Left ventricle myocardium inferior (tissue), 1 donor: ENCODE measurements around the gene YPEL2. TPM values are rescaled to one million over a fixed set of nuclear protein-coding genes. Genes with fewer than 3 reads are reported as not detected.
A peak's percentile ranks its signal among the peaks of the same experiment; 100 is the strongest.

Experiments
- DNase-seq: peaks from one replicate; pipeline ENCODE4 v3.0.0-alpha.2; 2020
- H3K27ac ChIP-seq: fragments of 200-600 bp; replicated peaks from 2 replicates; pipeline ENCODE4 v1.8.0; 2021
- H3K27me3 ChIP-seq: fragments of 200-600 bp; 2 replicates; pipeline ENCODE4 v1.8.0; 2021; ENCODE audit warnings: low read depth
- H3K36me3 ChIP-seq: fragments of 200-600 bp; 2 replicates; pipeline ENCODE4 v1.8.0; 2021
- H3K4me1 ChIP-seq: fragments of 200-600 bp; 2 replicates; pipeline ENCODE4 v1.8.0; 2021
- H3K4me3 ChIP-seq: fragments of 200-600 bp; 2 replicates; pipeline ENCODE4 v1.8.0; 2021; ENCODE audit warnings: mild to moderate bottlenecking, moderate library complexity
- H3K9me3 ChIP-seq: fragments of 200-600 bp; replicated peaks from 2 replicates; pipeline ENCODE4 v1.8.0; 2021
- intact Hi-C: fragments of 100-400 bp; cut with micrococcal nuclease; formaldehyde crosslinking; loops from one replicate; pipeline ENCODE4 v1.11.0; 2022
- total RNA-seq: library from RNA; stranded (reverse); fragmentation: NEBNext Ultra II Directional; extraction: Animal tissue kit (Norgen Biotek cat#: 25700); gene quantifications from one replicate; pipeline ENCODE4 v1.2.1, GENCODE V29; 2021
- TF ChIP-seq, protein P1 (sequence below): fragments of 200-600 bp; IDR thresholded peaks from 2 replicates; pipeline ENCODE4 v1.8.0; 2021; ENCODE audit warnings: antibody characterized with exemption, mild to moderate bottlenecking, borderline replicate concordance
- donor health status: DM: no; HTN: yes; CAD: no; lungs with severe emphysema.

YPEL2 gene
- total RNA-seq, 1 donor from 2014 or later: 36.3 TPM

DNA sequence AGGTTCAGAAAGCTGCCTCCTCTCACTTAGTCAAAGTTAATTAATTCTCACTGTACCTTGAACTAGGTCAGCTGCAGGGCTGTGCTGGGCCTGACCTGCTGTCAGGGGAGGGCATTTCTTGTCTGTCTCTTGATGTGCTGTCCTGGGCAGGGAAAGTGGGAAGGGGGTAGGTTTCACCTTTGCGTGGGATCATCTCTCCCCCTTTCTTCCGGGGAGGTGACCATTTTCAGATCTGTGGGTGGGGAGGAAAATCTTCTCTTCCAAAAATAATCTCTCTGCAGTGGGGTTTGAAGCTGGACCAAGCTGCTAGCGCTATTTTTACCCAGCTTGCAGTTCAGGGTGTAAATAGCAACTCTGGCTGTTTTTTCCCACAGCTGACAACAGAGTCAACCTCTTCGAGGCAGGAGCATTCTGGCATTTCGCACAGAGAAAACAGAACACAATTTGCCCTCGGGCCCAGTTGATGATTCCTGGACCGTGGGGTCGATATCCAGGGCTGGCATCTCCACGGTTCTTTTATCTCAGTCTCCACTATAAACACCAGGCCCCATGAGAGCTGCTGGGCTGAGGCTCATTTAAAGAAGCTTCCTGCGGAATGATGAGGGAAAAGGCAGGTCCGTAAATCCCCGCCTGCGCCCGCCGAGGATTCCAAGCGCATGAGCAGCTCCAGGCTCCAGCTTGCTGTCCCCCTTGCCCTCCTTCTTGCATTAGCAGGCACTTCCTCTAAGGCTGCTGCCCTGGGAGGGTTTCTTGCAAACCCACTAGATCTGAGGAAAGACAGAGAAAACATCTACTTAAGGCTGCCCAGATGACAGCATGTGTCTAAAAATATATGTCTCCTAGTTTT lies 93.9 kb downstream of the YPEL2 start:
- Histone ChIP-seq H3K9me3 (no peaks in the 10 kb centered on the region), H3K27me3 (no peaks in the 10 kb centered on the region), H3K4me3 (peak overlapping the region; percentile 53), H3K27ac (peak overlapping the region; percentile 95), H3K4me1 (peaks cover 86% of the 10 kb centered on the region), H3K36me3 (no peaks in the 10 kb centered on the region)
- TF ChIP-seq, protein P1, sequence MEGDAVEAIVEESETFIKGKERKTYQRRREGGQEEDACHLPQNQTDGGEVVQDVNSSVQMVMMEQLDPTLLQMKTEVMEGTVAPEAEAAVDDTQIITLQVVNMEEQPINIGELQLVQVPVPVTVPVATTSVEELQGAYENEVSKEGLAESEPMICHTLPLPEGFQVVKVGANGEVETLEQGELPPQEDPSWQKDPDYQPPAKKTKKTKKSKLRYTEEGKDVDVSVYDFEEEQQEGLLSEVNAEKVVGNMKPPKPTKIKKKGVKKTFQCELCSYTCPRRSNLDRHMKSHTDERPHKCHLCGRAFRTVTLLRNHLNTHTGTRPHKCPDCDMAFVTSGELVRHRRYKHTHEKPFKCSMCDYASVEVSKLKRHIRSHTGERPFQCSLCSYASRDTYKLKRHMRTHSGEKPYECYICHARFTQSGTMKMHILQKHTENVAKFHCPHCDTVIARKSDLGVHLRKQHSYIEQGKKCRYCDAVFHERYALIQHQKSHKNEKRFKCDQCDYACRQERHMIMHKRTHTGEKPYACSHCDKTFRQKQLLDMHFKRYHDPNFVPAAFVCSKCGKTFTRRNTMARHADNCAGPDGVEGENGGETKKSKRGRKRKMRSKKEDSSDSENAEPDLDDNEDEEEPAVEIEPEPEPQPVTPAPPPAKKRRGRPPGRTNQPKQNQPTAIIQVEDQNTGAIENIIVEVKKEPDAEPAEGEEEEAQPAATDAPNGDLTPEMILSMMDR: no peak
- intact Hi-C loops: no loop called here
- DNase-seq: peak; percentile 41

DNA sequence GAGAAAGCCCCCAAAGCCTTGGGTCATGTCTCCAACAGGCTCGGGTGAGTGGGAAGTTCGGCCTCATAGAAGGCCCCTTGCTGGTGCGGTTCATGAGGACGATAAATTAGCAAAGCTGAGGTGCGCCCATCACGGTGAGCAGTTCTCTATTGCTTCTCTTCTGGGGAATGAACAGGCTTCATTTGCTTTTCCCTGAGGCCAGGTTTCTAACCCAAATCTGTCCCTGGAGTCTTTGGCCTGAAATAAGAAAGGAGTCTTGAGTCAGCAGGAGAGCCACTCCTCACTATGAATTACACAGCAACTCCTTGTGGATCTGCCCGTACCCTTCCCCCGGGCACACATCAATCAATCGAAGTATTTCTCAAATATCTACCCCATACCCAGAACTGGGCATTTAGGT lies 94.6 kb downstream of the YPEL2 start:
- Histone ChIP-seq H3K36me3 (no peaks in the 10 kb centered on the region), H3K4me1 (peaks cover 79% of the 10 kb centered on the region), H3K9me3 (no peaks in the 10 kb centered on the region), H3K27ac (peak overlapping the region; percentile 95), H3K27me3 (no peaks in the 10 kb centered on the region), H3K4me3 (peak overlapping the region; percentile 53)
- TF ChIP-seq, protein P1: no peak
- no peak for DNase-seq
- intact Hi-C loops: no loop called here

- peak overlapping the region; percentile 95 for H3K27ac ChIP-seq
- no peaks in the 10 kb centered on the region for H3K36me3 ChIP-seq
- peaks cover under 1% of the 10 kb centered on the region for H3K9me3 ChIP-seq
- TF ChIP-seq, protein P1: no peak
- intact Hi-C loops: no loop called here
- no peak overlapping the region for H3K4me3 ChIP-seq
- peaks cover 68% of the 10 kb centered on the region for H3K4me1 ChIP-seq
- H3K27me3 ChIP-seq: no peaks in the 10 kb centered on the region
- DNase-seq: no peak
Measured at GRCh38 chr17:59427425-59427921, 96.0 kb downstream of the YPEL2 start.

DNA sequence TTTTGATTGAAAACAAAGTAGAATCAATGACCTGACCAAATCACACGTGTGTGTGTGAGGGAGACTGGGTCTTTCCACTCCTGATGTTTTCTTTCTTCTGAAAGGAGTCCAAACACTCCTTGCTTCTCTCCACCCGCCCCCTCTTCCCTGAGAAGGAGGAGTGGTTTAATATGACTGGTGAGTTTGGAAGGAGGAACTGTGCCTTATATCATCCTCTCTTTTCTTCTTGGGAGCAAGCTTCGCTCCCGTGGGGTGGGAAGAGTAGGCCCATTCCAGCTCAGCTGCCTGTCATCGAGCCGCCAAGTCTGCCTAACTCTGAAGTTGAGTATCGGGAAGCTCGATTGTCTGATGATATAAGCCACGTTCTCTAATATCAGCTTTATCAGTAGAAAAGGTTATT lies 96.5 kb downstream of the YPEL2 start:
- intact Hi-C loops: no loop called here
- H3K27ac ChIP-seq: peak overlapping the region; percentile 95
- H3K4me1 ChIP-seq: peaks cover 63% of the 10 kb centered on the region

DNA sequence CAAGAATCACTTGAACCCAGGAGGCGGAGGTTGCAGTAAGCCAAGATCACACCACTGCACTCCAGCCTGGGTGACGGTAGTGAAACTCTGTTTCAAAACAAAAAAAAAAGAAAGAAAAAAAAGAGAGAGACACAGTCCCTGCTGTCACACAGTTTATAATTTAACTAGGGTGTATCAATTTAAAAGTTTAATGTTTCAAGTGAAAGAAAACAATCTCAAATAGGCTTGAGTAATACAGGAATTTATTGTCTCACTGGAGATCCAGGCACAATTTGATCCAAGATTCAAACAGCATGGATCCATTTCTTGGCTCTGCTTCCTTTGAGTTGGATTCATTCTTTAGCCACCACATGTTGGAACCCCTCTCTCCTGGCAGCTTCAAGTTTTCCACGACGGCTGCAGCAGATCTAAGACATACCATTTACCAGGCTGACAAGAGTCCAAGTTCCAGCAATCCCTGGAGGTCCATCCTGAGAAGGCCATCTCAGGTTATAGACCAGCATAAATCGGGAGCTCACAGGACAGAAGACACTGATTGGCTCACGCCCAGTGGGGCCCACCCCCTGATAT lies 97.5 kb downstream of the YPEL2 start:
- TF ChIP-seq, protein P1: no peak
- DNase-seq: no peak
- H3K36me3 ChIP-seq: no peaks in the 10 kb centered on the region
- peaks cover 53% of the 10 kb centered on the region for H3K4me1 ChIP-seq
- peak overlapping the region; percentile 95 for H3K27ac ChIP-seq
- no peaks in the 10 kb centered on the region for H3K27me3 ChIP-seq
- intact Hi-C loops: no loop called here
- H3K4me3 ChIP-seq: no peak overlapping the region
- peaks cover 7% of the 10 kb centered on the region for H3K9me3 ChIP-seq

More for the DNA sequence above, 96.5 kb downstream of the YPEL2 start:
- H3K36me3 ChIP-seq: no peaks in the 10 kb centered on the region
- no peak for DNase-seq
- H3K27me3 ChIP-seq: no peaks in the 10 kb centered on the region
- TF ChIP-seq, protein P1: no peak
- H3K4me3 ChIP-seq: no peak overlapping the region
- peaks cover 6% of the 10 kb centered on the region for H3K9me3 ChIP-seq
